H1 (cell line): ENCODE data around the gene CYGB. TPM values are rescaled to one million over a fixed set of nuclear protein-coding genes. Genes with fewer than 3 reads are reported as not detected.

ENCODE experiments used
- CTCF ChIA-PET: fragments of 300-600 bp; sonication (Branson Sonifier 250); formaldehyde crosslinking; loops from one replicate; lab custom pipeline; 2021; ENCODE audit not compliant: partially characterized antibody; lab: Charles Lee
- POLR2A ChIA-PET: fragments of 300-600 bp; sonication (Branson Sonifier 250); formaldehyde crosslinking; loops from one replicate; lab custom pipeline; 2021; ENCODE audit warnings: inconsistent platforms; ENCODE audit not compliant: partially characterized antibody; lab: Charles Lee
- DNase-seq, 2 experiments: peaks; one replicate each; pipeline versions ENCODE4 v3.0.0 to v3.0.0-alpha.2; 2010 to 2022; ENCODE audit warnings: low spot score in 2 of 2, low read depth in 1 of 2, mixed read lengths in 1 of 2
- FAIRE-seq: peaks from 2 replicates; lab custom pipeline; 2011; peaks lifted over from hg19 to GRCh38; lab: Jason Lieb, UNC
- H2AFZ ChIP-seq: 2 replicates; pipeline ENCODE4 v1.8.1; 2012; ENCODE audit warnings: low read length, inconsistent platforms
- H2AK5ac ChIP-seq: 2 replicates; pipeline ENCODE4 v1.6.1; 2013; ENCODE audit warnings: low read depth, low read length
- H2BK120ac ChIP-seq: replicated peaks from 2 replicates; pipeline ENCODE3; 2013; ENCODE audit warnings: low read depth, low read length, inconsistent platforms
- H2BK12ac ChIP-seq: 2 replicates; pipeline ENCODE4 v1.6.1; 2013; ENCODE audit warnings: low read depth, low read length
- H2BK15ac ChIP-seq: 2 replicates; pipeline ENCODE4 v1.6.1; 2013; ENCODE audit warnings: low read length
- H2BK20ac ChIP-seq: 2 replicates; pipeline ENCODE4 v1.6.1; 2013; ENCODE audit warnings: low read length
- H2BK5ac ChIP-seq: 2 replicates; pipeline ENCODE4 v1.6.1; 2013; ENCODE audit warnings: low read depth, low read length
- H3K14ac ChIP-seq: 2 replicates; pipeline ENCODE4 v1.6.1; 2013; ENCODE audit warnings: inconsistent platforms; ENCODE audit not compliant: insufficient read length
- H3K18ac ChIP-seq: 2 replicates; pipeline ENCODE4 v1.6.1; 2013; ENCODE audit warnings: low read length; ENCODE audit errors: extremely low read depth
- H3K23ac ChIP-seq: 2 replicates; pipeline ENCODE4 v1.6.1; 2013; ENCODE audit warnings: inconsistent platforms; ENCODE audit not compliant: insufficient read length
- H3K23me2 ChIP-seq: 2 replicates; pipeline ENCODE4 v1.6.1; 2013; ENCODE audit warnings: low read depth, low read length
- H3K27ac ChIP-seq: 2 replicates; pipeline ENCODE4 v1.6.1; 2011; ENCODE audit warnings: low read depth, low read length, inconsistent platforms
- H3K27me3 ChIP-seq, 4 experiments: replicated peaks in 1 of 4; 1 replicate in 1 of 4; 2 replicates in 3 of 4; pipeline versions ENCODE4 v1.6.1 to v1.8.1; 2011 to 2013; ENCODE audit warnings: low read length in 3 of 4, mild to moderate bottlenecking in 3 of 4, inconsistent platforms in 2 of 4, mixed read lengths in 2 of 4, moderate library complexity in 1 of 4; ENCODE audit not compliant: control insufficient read depth in 3 of 4, insufficient read depth in 3 of 4; ENCODE audit errors: extremely low read depth in 1 of 4
- H3K36me3 ChIP-seq, 4 experiments: 2 replicates each; pipeline versions ENCODE4 v1.6.1 to v1.8.1; 2011 to 2013; ENCODE audit warnings: mild to moderate bottlenecking in 4 of 4, low read length in 3 of 4, moderate library complexity in 2 of 4, control low read depth in 1 of 4, inconsistent platforms in 1 of 4; ENCODE audit not compliant: insufficient read depth in 4 of 4, control insufficient read depth in 2 of 4
- H3K4ac ChIP-seq: replicated peaks from 2 replicates; pipeline ENCODE3; 2013; ENCODE audit warnings: low read length, low read depth, mixed read lengths, inconsistent platforms; ENCODE audit not compliant: insufficient read length
- H3K4me1 ChIP-seq, 4 experiments: replicated peaks in 1 of 4; 1 replicate in 1 of 4; 2 replicates in 3 of 4; pipeline versions ENCODE4 v1.6.1 to v1.8.1; 2011 to 2013; ENCODE audit warnings: low read length in 3 of 4, inconsistent platforms in 2 of 4, mixed read lengths in 1 of 4; ENCODE audit not compliant: insufficient read depth in 4 of 4, control insufficient read depth in 3 of 4
- H3K4me2 ChIP-seq, 2 experiments: 2 replicates each; pipeline versions ENCODE4 v1.6.1 to v1.8.1; 2011 to 2013; ENCODE audit warnings: low read depth in 2 of 2, low read length in 2 of 2, control low read depth in 1 of 2, inconsistent platforms in 1 of 2, mild to moderate bottlenecking in 1 of 2; ENCODE audit not compliant: insufficient read depth in 1 of 2
- H3K4me3 ChIP-seq, 4 experiments: fragments of 200-600, 300-600 bp in 1 of 4; sonication (generic), shearing (Covaris generic), sonication (Bioruptor Twin) in 1 of 4; 2 replicates each; pipeline versions ENCODE4 v1.5.1 to v1.8.1; 2011 to 2016; ENCODE audit warnings: low read length in 4 of 4, low read depth in 3 of 4, control low read depth in 2 of 4, inconsistent platforms in 2 of 4, mild to moderate bottlenecking in 2 of 4, mixed read lengths in 1 of 4, moderate library complexity in 1 of 4; ENCODE audit not compliant: insufficient read depth in 2 of 4; ENCODE audit errors: extremely low read depth in 1 of 4
- H3K56ac ChIP-seq: replicated peaks from 2 replicates; pipeline ENCODE3; 2013; ENCODE audit warnings: low read depth, mild to moderate bottlenecking, mixed read lengths, low read length, inconsistent platforms; ENCODE audit not compliant: insufficient read length
- H3K79me1 ChIP-seq: 2 replicates; pipeline ENCODE4 v1.6.1; 2013; ENCODE audit warnings: low read depth, low read length, control low read depth
- H3K79me2 ChIP-seq, 2 experiments: 2 replicates each; pipeline versions ENCODE4 v1.6.1 to v1.8.1; 2012 to 2013; ENCODE audit warnings: low read length in 2 of 2, mild to moderate bottlenecking in 2 of 2, inconsistent platforms in 1 of 2; ENCODE audit not compliant: insufficient read depth in 2 of 2, control insufficient read depth in 1 of 2
- H3K9ac ChIP-seq, 4 experiments: replicated peaks in 1 of 4; 1 replicate in 1 of 4; 2 replicates in 3 of 4; pipeline versions ENCODE4 v1.6.1 to v1.8.1; 2011 to 2013; ENCODE audit warnings: low read depth in 3 of 4, low read length in 3 of 4, control low read depth in 2 of 4, mild to moderate bottlenecking in 2 of 4, moderate library complexity in 2 of 4, inconsistent platforms in 1 of 4; ENCODE audit errors: extremely low read depth in 1 of 4
- H3K9me3 ChIP-seq, 2 experiments: 2 replicates each; pipeline versions ENCODE4 v1.6.1 to v1.8.1; 2012 to 2013; ENCODE audit warnings: mild to moderate bottlenecking in 2 of 2, moderate library complexity in 2 of 2, control low read depth in 1 of 2, inconsistent platforms in 1 of 2, low read depth in 1 of 2, low read length in 1 of 2, mixed read lengths in 1 of 2; ENCODE audit not compliant: insufficient read depth in 2 of 2
- H4K20me1 ChIP-seq, 2 experiments: replicated peaks in 1 of 2; 2 replicates each; pipeline versions ENCODE3 to v1.8.1; 2011 to 2013; ENCODE audit warnings: inconsistent platforms in 2 of 2, low read length in 2 of 2, mild to moderate bottlenecking in 1 of 2; ENCODE audit not compliant: insufficient read depth in 2 of 2, control insufficient read depth in 1 of 2
- H4K5ac ChIP-seq: 2 replicates; pipeline ENCODE4 v1.6.1; 2013; ENCODE audit warnings: low read length, low read depth, mixed read lengths, inconsistent platforms; ENCODE audit not compliant: insufficient read length
- H4K8ac ChIP-seq: 2 replicates; pipeline ENCODE4 v1.8.0; 2013; ENCODE audit warnings: mild to moderate bottlenecking, moderate library complexity, low read length, inconsistent platforms; ENCODE audit not compliant: insufficient read depth; ENCODE audit errors: extremely low read depth
- H4K91ac ChIP-seq: replicated peaks from 2 replicates; pipeline ENCODE3; 2013; ENCODE audit warnings: low read length, mixed read lengths, inconsistent platforms; ENCODE audit not compliant: insufficient read length
- KDM1A ChIP-seq: fragments of 200-600, 300-600 bp; sonication (generic); IDR thresholded peaks from 2 replicates; pipeline ENCODE4 v1.7.1; 2016; ENCODE audit warnings: mild to moderate bottlenecking, low read length, borderline replicate concordance
- SP1 ChIP-seq: IDR thresholded peaks from 2 replicates; pipeline ENCODE4 v1.6.1; 2011; ENCODE audit warnings: low read depth, low read length
- WGBS, 2 experiments: shearing (Covaris generic) in 1 of 2; methylation state at CpG; one replicate each; pipeline versions ENCODE4 v1.1.6 to v1.1.7; 2013 to 2015; ENCODE audit warnings: low lambda C conversion rate in 2 of 2, mixed read lengths in 2 of 2, inconsistent platforms in 1 of 2, low coverage in 1 of 2, missing lambda C conversion rate in 1 of 2; ENCODE audit not compliant: insufficient replicate concordance in 2 of 2, insufficient coverage in 1 of 2, insufficient read length in 1 of 2; ENCODE audit errors: extremely low coverage in 1 of 2, missing lambda C conversion rate in 1 of 2; 5-methylcytosine and 5-hydroxymethylcytosine counted together
- polyA plus RNA-seq, 7 experiments: library from polyadenylated mRNA; depleted of rRNA in 3 of 7; stranded (reverse) in 5 of 7; unstranded in 2 of 7; fragments of >200 nt in 5 of 7; fragments of 200-250 nt in 2 of 7; gene quantifications; 1 replicate in 5 of 7; 2 replicates in 1 of 7; 4 replicates in 1 of 7; pipeline versions ENCODE4 v1.2.1 to v1.2.3, GENCODE V29; 2011 to 2013; ENCODE audit warnings: missing spikeins in 2 of 7, mixed read lengths in 2 of 7
- total RNA-seq: library from RNA; stranded (reverse); fragmentation: NEBNext Ultra II Directional; extraction: Animal tissue kit (Norgen Biotek cat#: 25700); gene quantifications from 2 replicates; pipeline ENCODE4 v1.2.1, GENCODE V29; 2021

CYGB gene
- total and polyA plus RNA-seq, 2 of the 8 experiments (the other 6 are each of a cell fraction or from before 2014, with no cell fraction given): 2.7 to 3.7 TPM

- peak overlapping the region; percentile 8; the same call in 1 of the 2 replicates for H2AK5ac ChIP-seq
- H4K5ac ChIP-seq: no peak overlapping the region
- no peak overlapping the region for H4K8ac ChIP-seq
- H3K4me2 ChIP-seq: peak overlapping the region in 1 of 2 experiments; percentile 85; a peak in 1 of 4 replicates
- no peak overlapping the region for H3K4ac ChIP-seq
- WGBS, 2 experiments: 85% methylated on average over 8 of the region's 8 CpGs; no CpG with 5 or more reads in 1 of the 2 experiments
- no peaks in the 10 kb centered on the region for H3K9me3 ChIP-seq
- H3K36me3 ChIP-seq: no peaks in the 10 kb centered on the region
- no peak overlapping the region for H2AFZ ChIP-seq
- H4K91ac ChIP-seq: no peak overlapping the region
- H3K9ac ChIP-seq: no peak overlapping the region
- H3K27ac ChIP-seq: no peak overlapping the region
- peak overlapping the region; percentile 93; the same call in 1 of the 2 replicates for H2BK20ac ChIP-seq
- TF ChIP-seq SP1 (no peak), KDM1A (peak; percentile 70; the same call in 1 of the 2 replicates)
- peaks cover 7% of the 10 kb centered on the region; the same call in 1 of the 2 replicates for H3K23me2 ChIP-seq
- ChIA-PET POLR2A (interaction anchor here (0.7 to 3.8 kb wide), 5 partner anchors 36 to 704 kb away, joined by 3 to 15 read pairs (median 3); no protein-coding TSS in a partner anchor), CTCF (interaction anchor here (0.9 to 20.2 kb wide), 16 partner anchors 9 to 112 kb away, joined by 3 to 446 read pairs (median 9); partner anchors contain the start of genes AANAT and UBE2O)
- DNase-seq (no peak), FAIRE-seq (no peak)
- 0 out of 2 replicates have a peak overlapping the region, but pooled peaks have one; percentile 95 for H2BK15ac ChIP-seq
- H3K23ac ChIP-seq: no peak overlapping the region
- H3K4me3 ChIP-seq: no peak overlapping the region
- no peak overlapping the region for H3K14ac ChIP-seq
- peak overlapping the region; percentile 39; the same call in 1 of the 2 replicates for H2BK12ac ChIP-seq
- no peak overlapping the region for H2BK5ac ChIP-seq
- peak overlapping the region; percentile 32 for H3K18ac ChIP-seq
- H3K4me1 ChIP-seq: peaks cover 11 to 38% (median 29%) of the 10 kb centered on the region in 4 experiments
- no peak overlapping the region for H3K56ac ChIP-seq
- H3K79me2 ChIP-seq: peaks cover 0 to 6% of the 10 kb centered on the region in 2 experiments; a peak in 2 of 4 replicates
- H3K27me3 ChIP-seq: peaks cover 0 to 6% (median 4%) of the 10 kb centered on the region in 4 experiments; a peak in 5 of 7 replicates
- H4K20me1 ChIP-seq: peaks cover 3 to 10% of the 10 kb centered on the region in 2 experiments
- H2BK120ac ChIP-seq: no peak overlapping the region
- H3K79me1 ChIP-seq: peaks cover 3% of the 10 kb centered on the region; the same call in 1 of the 2 replicates
Measured at GRCh38 chr17:76502341-76503211, 34.9 kb downstream of the CYGB start.
